Erythroblast (primary cell): ENCODE data around the gene MAN1C1.

ENCODE experiments used
- GATA1 ChIP-seq: IDR thresholded peaks from 2 replicates; pipeline ENCODE4 v1.6.1; 2011; ENCODE audit warnings: low read depth, mild to moderate bottlenecking, control low read depth, low read length, moderate library complexity
- POLR2A ChIP-seq: IDR thresholded peaks from 2 replicates; pipeline ENCODE4 v1.6.1; 2011; ENCODE audit warnings: mild to moderate bottlenecking, low read length

- TF ChIP-seq POLR2A (no peak), GATA1 (no peak)
Observed at GRCh38 chr1:25573961-25574360, 42.6 kb upstream of the MAN1C1 start.
